Tibial nerve (tissue), 4 donors: Measurements from ENCODE around the gene MUC21.

Experiments used
- EP300 ChIP-seq, 2 donors: sonication (generic); formaldehyde crosslinking; IDR thresholded peaks; one replicate each; pipeline ENCODE4 v1.6.1; 2017; ENCODE audit warnings: antibody characterized with exemption in 2 of 2, mild to moderate bottlenecking in 1 of 2
- POLR2A ChIP-seq, 2 donors: fragments of 450-650 bp; IDR thresholded peaks; one replicate each; pipeline ENCODE4 v1.6.1; 2017; ENCODE audit warnings: antibody characterized with exemption in 2 of 2, mild to moderate bottlenecking in 2 of 2, moderate library complexity in 2 of 2
- TF ChIP-seq, protein P1 (sequence below), 5 experiments: fragments of 200-600 bp in 3 of 5; fragments of 450-650 bp in 2 of 5; sonication (generic) in 3 of 5; IDR thresholded peaks; one replicate each; pipeline ENCODE4 v1.5.1; 2016 to 2019; ENCODE audit warnings: antibody characterized with exemption in 5 of 5, mild to moderate bottlenecking in 3 of 5, moderate library complexity in 2 of 5

DNA sequence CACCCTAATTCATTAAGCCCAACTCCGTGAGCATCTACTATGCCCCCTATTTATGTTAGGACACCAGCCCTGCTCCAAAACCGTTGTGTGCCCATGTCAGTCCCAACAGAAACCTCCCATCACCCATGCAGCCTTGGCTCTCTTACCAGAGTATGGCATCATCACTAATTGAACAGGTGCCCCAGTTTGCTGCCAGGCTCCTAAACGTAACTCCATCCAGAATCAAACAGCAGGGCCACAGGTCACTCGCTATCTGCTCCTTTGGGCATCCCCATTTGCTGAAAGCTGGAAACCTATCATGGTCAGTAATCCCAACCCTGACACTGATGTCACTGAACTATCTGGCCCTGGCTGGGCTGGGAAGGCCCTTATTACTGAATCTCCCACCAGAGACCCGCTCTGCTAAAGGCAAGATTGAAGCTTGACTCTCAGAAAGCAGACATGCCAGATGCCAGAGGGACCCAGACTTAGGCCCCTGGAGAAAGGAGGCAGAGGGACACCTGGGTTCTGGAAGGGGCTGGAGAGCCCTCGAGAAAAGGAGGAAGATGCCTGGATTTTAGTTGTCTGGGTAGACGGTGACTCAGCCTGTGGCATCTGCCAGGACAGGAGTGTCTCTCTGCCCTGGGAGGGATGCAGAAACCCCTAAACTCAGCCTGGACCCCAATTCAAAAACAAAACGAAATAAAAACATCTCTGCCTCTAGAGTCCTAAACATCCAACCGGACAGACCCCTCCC is 28.7 kb upstream of the MUC21 start:
- TF ChIP-seq, protein P1, sequence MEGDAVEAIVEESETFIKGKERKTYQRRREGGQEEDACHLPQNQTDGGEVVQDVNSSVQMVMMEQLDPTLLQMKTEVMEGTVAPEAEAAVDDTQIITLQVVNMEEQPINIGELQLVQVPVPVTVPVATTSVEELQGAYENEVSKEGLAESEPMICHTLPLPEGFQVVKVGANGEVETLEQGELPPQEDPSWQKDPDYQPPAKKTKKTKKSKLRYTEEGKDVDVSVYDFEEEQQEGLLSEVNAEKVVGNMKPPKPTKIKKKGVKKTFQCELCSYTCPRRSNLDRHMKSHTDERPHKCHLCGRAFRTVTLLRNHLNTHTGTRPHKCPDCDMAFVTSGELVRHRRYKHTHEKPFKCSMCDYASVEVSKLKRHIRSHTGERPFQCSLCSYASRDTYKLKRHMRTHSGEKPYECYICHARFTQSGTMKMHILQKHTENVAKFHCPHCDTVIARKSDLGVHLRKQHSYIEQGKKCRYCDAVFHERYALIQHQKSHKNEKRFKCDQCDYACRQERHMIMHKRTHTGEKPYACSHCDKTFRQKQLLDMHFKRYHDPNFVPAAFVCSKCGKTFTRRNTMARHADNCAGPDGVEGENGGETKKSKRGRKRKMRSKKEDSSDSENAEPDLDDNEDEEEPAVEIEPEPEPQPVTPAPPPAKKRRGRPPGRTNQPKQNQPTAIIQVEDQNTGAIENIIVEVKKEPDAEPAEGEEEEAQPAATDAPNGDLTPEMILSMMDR (IDR thresholded peaks at IDR 0.05) = no peak
- no peak for TF ChIP-seq POLR2A (IDR thresholded peaks at IDR 0.05)
- TF ChIP-seq EP300 (IDR thresholded peaks at IDR 0.05) = no peak
